Measurements from ENCODE around the gene ACOX2. TPM values are rescaled to one million over a fixed set of nuclear protein-coding genes. Genes with fewer than 3 reads are reported as not detected.

Gene ACOX2
- total RNA-seq, 1 experiment from 2014 or later = 1.1 TPM

DNA sequence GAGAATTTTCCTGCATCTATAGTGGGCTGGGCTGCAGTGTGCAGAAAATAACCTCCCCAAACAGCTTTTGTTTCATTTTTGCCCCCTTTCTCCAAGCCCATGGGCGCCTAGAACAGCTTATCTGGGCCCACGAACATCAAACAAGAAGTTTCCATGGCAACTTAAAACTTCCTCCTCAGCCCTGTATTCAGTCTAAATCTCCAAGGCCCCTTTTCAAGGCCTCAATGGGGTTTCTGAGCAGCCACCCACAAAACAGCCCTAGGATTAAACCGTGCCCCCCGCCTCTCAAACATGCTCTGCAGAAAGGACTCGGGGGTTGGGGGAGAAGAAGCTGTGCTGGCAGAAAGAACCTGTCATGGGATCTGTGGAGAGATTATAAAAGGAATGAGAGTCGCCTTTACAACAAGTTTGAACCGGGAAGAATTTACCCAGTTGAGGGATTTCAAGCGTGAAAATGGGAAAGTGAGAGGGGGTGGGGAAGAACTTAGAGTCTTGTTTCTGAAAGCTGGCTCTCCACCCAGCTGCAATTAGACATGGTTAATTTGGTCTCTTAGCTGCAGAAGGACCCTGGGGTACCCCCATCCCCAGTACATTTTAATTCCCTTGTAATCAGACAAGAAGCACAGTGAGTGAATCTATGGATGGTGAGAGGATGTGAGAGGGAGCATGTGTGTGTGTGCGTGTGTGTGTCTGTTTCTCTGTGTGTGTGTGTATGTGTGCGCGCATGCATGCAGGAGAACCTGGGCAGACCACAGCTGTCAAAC, 44.5 kb upstream of the ACOX2 start:
- H3K4me1 Mint-ChIP-seq (ENCODE audit: low read depth, unreplicated experiment) = peaks cover 11% of the 10 kb centered on the region
- no peak for DNase-seq
- H3K27me3 Mint-ChIP-seq (ENCODE audit: unreplicated experiment) = peaks cover 11% of the 10 kb centered on the region
- H3K9me3 Mint-ChIP-seq (ENCODE audit: low read depth, unreplicated experiment) = peaks cover 2% of the 10 kb centered on the region
- H3K36me3 Mint-ChIP-seq (ENCODE audit: insufficient read depth, unreplicated experiment) = peaks cover 21% of the 10 kb centered on the region
- BruUV-seq (replicated peaks) = no TSS peak
- no peak overlapping the region for H3K4me3 Mint-ChIP-seq (ENCODE audit: low read depth, unreplicated experiment)
- intact Hi-C loops (cut with micrococcal nuclease; ENCODE audit: unreplicated experiment) = no loop called here
- CTCF ChIA-PET = no interaction called here
- TF ChIP-seq, protein P1, sequence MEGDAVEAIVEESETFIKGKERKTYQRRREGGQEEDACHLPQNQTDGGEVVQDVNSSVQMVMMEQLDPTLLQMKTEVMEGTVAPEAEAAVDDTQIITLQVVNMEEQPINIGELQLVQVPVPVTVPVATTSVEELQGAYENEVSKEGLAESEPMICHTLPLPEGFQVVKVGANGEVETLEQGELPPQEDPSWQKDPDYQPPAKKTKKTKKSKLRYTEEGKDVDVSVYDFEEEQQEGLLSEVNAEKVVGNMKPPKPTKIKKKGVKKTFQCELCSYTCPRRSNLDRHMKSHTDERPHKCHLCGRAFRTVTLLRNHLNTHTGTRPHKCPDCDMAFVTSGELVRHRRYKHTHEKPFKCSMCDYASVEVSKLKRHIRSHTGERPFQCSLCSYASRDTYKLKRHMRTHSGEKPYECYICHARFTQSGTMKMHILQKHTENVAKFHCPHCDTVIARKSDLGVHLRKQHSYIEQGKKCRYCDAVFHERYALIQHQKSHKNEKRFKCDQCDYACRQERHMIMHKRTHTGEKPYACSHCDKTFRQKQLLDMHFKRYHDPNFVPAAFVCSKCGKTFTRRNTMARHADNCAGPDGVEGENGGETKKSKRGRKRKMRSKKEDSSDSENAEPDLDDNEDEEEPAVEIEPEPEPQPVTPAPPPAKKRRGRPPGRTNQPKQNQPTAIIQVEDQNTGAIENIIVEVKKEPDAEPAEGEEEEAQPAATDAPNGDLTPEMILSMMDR (IDR thresholded peaks at IDR 0.05; ENCODE audit: unreplicated experiment) = no peak
- H3K27ac Mint-ChIP-seq (ENCODE audit: unreplicated experiment) = no peak overlapping the region

DNA sequence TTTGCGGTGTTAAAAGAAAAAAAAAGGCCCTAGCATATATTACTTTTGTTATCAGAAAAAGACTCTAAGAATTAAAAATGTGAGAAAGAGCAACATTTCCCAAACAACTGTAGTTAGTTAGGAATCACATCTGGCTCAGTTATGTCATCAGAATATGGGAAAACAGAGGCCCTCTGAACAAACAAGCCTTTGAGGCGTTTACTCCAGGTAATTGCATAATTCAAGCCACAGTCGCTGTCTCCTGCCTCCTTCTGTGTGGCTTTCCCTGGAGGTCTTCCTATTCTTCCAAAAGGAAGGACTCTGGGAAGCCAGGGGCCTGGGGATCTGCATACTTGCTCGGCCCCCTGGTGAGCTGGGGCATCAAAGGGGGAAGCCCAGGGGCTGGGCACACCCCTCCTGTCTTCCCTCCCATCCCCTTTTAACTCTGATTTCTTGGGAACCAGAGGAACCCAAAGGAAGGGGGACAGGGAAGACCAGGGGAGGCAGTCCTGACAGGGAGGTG, 43.9 kb upstream of the ACOX2 start:
- TF ChIP-seq, protein P1 (IDR thresholded peaks at IDR 0.05; ENCODE audit: unreplicated experiment) = no peak
- Mint-ChIP-seq H3K4me3 (ENCODE audit: low read depth, unreplicated experiment) (no peak overlapping the region), H3K27ac (ENCODE audit: unreplicated experiment) (no peak overlapping the region), H3K36me3 (ENCODE audit: insufficient read depth, unreplicated experiment) (peaks cover 18% of the 10 kb centered on the region), H3K4me1 (ENCODE audit: low read depth, unreplicated experiment) (peaks cover 5% of the 10 kb centered on the region), H3K9me3 (ENCODE audit: low read depth, unreplicated experiment) (no peaks in the 10 kb centered on the region), H3K27me3 (ENCODE audit: unreplicated experiment) (peaks cover 5% of the 10 kb centered on the region)
- DNase-seq = no peak
- intact Hi-C loops (cut with micrococcal nuclease; ENCODE audit: unreplicated experiment) = no loop called here
- no TSS peak for BruUV-seq (replicated peaks)
- CTCF ChIA-PET = interaction anchor here (0.6 kb wide), 1 partner anchor 20 kb away, joined by 5 read pairs; no protein-coding TSS in a partner anchor

DNA sequence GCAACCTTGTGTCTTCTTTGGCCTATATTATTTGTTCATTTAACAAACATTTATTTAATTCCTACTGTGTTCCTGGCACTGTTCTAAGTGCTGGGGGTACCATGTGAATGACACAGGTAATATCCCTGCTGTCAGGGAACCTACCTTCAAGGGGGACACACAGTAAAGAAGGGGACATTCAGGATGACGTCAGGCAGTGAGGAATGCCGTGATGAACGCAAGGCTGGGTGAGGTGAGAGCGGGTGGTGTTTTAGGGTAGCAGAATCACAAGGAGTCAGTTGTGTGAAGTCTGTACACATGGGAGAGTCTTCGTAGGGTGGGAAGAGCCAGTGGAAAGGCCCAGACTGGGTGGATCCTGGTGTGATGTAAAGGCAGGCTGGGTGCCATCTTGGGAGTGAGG, 41.9 kb upstream of the ACOX2 start:
- no peak for DNase-seq
- BruUV-seq (replicated peaks) = no TSS peak
- TF ChIP-seq, protein P1 (IDR thresholded peaks at IDR 0.05; ENCODE audit: unreplicated experiment) = no peak
- Mint-ChIP-seq H3K4me3 (ENCODE audit: low read depth, unreplicated experiment) (no peak overlapping the region), H3K4me1 (ENCODE audit: low read depth, unreplicated experiment) (no peaks in the 10 kb centered on the region), H3K36me3 (ENCODE audit: insufficient read depth, unreplicated experiment) (no peaks in the 10 kb centered on the region), H3K27me3 (ENCODE audit: unreplicated experiment) (peaks cover 11% of the 10 kb centered on the region), H3K9me3 (ENCODE audit: low read depth, unreplicated experiment) (no peaks in the 10 kb centered on the region), H3K27ac (ENCODE audit: unreplicated experiment) (no peak overlapping the region)
- CTCF ChIA-PET = no interaction called here
- intact Hi-C loops (cut with micrococcal nuclease; ENCODE audit: unreplicated experiment) = no loop called here

DNA sequence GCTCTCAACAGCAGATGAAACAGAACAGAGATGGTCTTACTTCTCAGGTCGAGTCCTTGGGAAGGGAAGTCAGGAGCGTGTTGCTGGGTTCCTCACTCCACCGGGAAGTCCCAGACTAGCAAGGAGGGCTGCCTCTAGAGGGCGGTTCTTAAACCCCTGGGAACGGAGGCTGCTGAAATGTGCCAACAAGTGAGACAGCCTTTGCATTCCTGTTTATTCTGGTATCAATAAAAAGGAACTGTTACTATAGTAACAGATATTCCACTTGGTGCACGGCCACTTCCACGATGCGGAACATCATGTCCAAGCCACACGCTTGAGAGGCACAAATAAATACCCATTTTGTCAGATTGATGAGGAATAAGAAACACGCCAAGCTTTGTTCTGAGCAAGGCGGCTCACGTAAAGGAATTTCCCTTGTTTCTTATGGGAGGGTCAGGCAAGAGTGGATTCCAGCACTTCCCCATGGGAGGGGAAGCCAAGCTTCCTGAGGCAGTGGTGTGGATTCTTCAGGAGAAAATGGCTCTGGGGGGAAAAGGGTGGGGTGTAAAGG, 40.4 kb upstream of the ACOX2 start, which contains the start of gene FAM107A:
TSS of gene FAM107A (minus strand) at position 123 of the 553 bp plus-strand sequence. CDS start 7,531 bp downstream, outside the sequence.
- H3K4me3 Mint-ChIP-seq (ENCODE audit: low read depth, unreplicated experiment) = no peak within 1 kb of the TSS
- no peak within 1 kb of the TSS for H3K27ac Mint-ChIP-seq (ENCODE audit: unreplicated experiment)

More for the DNA sequence above, 40.4 kb upstream of the ACOX2 start, which contains the start of gene FAM107A:
- no TSS peak for BruUV-seq (replicated peaks)
- Mint-ChIP-seq H3K27me3 (ENCODE audit: unreplicated experiment) (peaks cover 13% of the 10 kb centered on the region), H3K9me3 (ENCODE audit: low read depth, unreplicated experiment) (peaks cover under 1% of the 10 kb centered on the region), H3K36me3 (ENCODE audit: insufficient read depth, unreplicated experiment) (no peaks in the 10 kb centered on the region), H3K4me1 (ENCODE audit: low read depth, unreplicated experiment) (peaks cover 2% of the 10 kb centered on the region)
- TF ChIP-seq, protein P1 (IDR thresholded peaks at IDR 0.05; ENCODE audit: unreplicated experiment) = no peak
- intact Hi-C loops (cut with micrococcal nuclease; ENCODE audit: unreplicated experiment) = no loop called here
- CTCF ChIA-PET = no interaction called here
- no peak for DNase-seq

Measured in Calu3 (cell line).